Right lobe of liver (tissue), 6 donors: Measurements from ENCODE around the gene ARHGAP22. TPM values are rescaled to one million over a fixed set of nuclear protein-coding genes. Genes with fewer than 3 reads are reported as not detected.

ENCODE experiments used
- ATAC-seq, 4 donors: fragments of 200-7000 bp; cut with Tn5 transposase; one replicate each; pipeline ENCODE4 v1.9.1; 2020; ENCODE audit warnings: mild to moderate bottlenecking in 4 of 4, moderate library complexity in 4 of 4
- DNase-seq, 3 donors: peaks; one replicate each; pipeline ENCODE4 v3.0.0-alpha.2; 2020
- H3K27ac ChIP-seq, 3 donors: fragments of 200-600 bp; one replicate each; pipeline ENCODE4 v1.8.0; 2022
- H3K27me3 ChIP-seq, 2 donors: fragments of 200-600 bp; one replicate each; pipeline ENCODE4 v1.8.0; 2022
- H3K36me3 ChIP-seq, 4 donors: fragments of 200-600 bp; sonication (generic) in 1 of 4; one replicate each; pipeline versions ENCODE4 v1.5.1 to v1.8.0; 2017 to 2022; ENCODE audit warnings: control low read depth in 1 of 4
- H3K4me1 ChIP-seq, 4 donors: fragments of 200-600 bp; sonication (generic) in 1 of 4; one replicate each; pipeline versions ENCODE4 v1.5.1 to v1.8.0; 2017 to 2022; ENCODE audit warnings: control low read depth in 1 of 4
- H3K4me3 ChIP-seq, 3 donors: fragments of 200-600 bp; one replicate each; pipeline ENCODE4 v1.8.0; 2022
- H3K9me3 ChIP-seq, 4 donors: fragments of 200-600 bp; sonication (generic) in 1 of 4; one replicate each; pipeline versions ENCODE4 v1.5.1 to v1.8.0; 2017 to 2022; ENCODE audit warnings: control low read depth in 1 of 4
- CTCF ChIP-seq, 4 donors: fragments of 200-600 bp in 3 of 4; fragments of 450-650 bp in 1 of 4; IDR thresholded peaks; one replicate each; pipeline versions ENCODE4 v1.5.1 to v1.8.0; 2016 to 2022; ENCODE audit warnings: antibody characterized with exemption in 4 of 4, mild to moderate bottlenecking in 2 of 4
- POLR2A ChIP-seq: fragments of 450-650 bp; IDR thresholded peaks from one replicate; pipeline ENCODE4 v1.6.1; 2017; ENCODE audit warnings: antibody characterized with exemption, mild to moderate bottlenecking
- WGBS: methylation state at CpG from one replicate; pipeline ENCODE4 v1.1.6; 2018; ENCODE audit warnings: low coverage, low lambda C conversion rate; ENCODE audit not compliant: insufficient coverage; ENCODE audit errors: missing lambda C conversion rate; 5-methylcytosine and 5-hydroxymethylcytosine counted together
- intact Hi-C, 2 donors: fragments of 100-400 bp; cut with DNase I; formaldehyde crosslinking; loops; one replicate each; pipeline versions ENCODE4 v1.11.2 to v1.14.1; 2022
- total RNA-seq, 6 experiments: library from RNA; depleted of rRNA in 2 of 6; stranded (reverse); fragments of >200 nt in 2 of 6; fragmentation: NEBNext Ultra II Directional in 3 of 6; extraction: Animal tissue kit (Norgen Biotek cat#: 25700) in 3 of 6; gene quantifications; one replicate each; pipeline versions ENCODE4 v1.1.0 to v1.2.4, GENCODE V29; 2016 to 2023
- donor health status: DM: no; HTN: yes; CAD: no.
- donor health status: DM: no; HTN: no; CAD: no.
- donor health status: DM: no; HTN: no; CAD: no.
- donor health status: DM: no; HTN: yes; CAD: no.
- donor health status: DM: no; HTN: yes; CAD: no.

Gene ARHGAP22
- total RNA-seq, 6 experiments from 2014 or later, result 0.22 to 3.6 (median 0.64) TPM

- TF ChIP-seq CTCF (IDR thresholded peaks at IDR 0.05) (no peak), POLR2A (no peak)
- intact Hi-C loops, result no loop called here
- 60% methylated on average over 4 of the region's 4 CpGs for WGBS
- H3K4me3 ChIP-seq, result no peak overlapping the region
- ATAC-seq (no peak), DNase-seq (no peak)
- no peaks in the 10 kb centered on the region for H3K9me3 ChIP-seq
- H3K27ac ChIP-seq, result no peak overlapping the region
- H3K36me3 ChIP-seq, result no peaks in the 10 kb centered on the region
- H3K4me1 ChIP-seq, result no peaks in the 10 kb centered on the region
- H3K27me3 ChIP-seq, result no peaks in the 10 kb centered on the region
Measured at GRCh38 chr10:48638158-48638557, 33.3 kb upstream of the ARHGAP22 start.

GRCh38 chr10:48636901-48637300 lies 32.0 kb upstream of the ARHGAP22 start:
- DNase-seq (no peak), ATAC-seq (no peak)
- TF ChIP-seq CTCF (IDR thresholded peaks at IDR 0.05), result no peak
- TF ChIP-seq POLR2A, result no peak
- H3K36me3 ChIP-seq, result no peaks in the 10 kb centered on the region
- no peak overlapping the region for H3K27ac ChIP-seq
- H3K4me1 ChIP-seq, result no peaks in the 10 kb centered on the region
- no peaks in the 10 kb centered on the region for H3K9me3 ChIP-seq
- H3K4me3 ChIP-seq, result no peak overlapping the region
- WGBS, result 63% methylated on average over 3 of the region's 3 CpGs
- intact Hi-C loops, result no loop called here
- H3K27me3 ChIP-seq, result no peaks in the 10 kb centered on the region

- Histone ChIP-seq H3K27me3 (no peaks in the 10 kb centered on the region), H3K4me3 (no peak overlapping the region), H3K36me3 (no peaks in the 10 kb centered on the region), H3K9me3 (no peaks in the 10 kb centered on the region), H3K27ac (no peak overlapping the region), H3K4me1 (no peaks in the 10 kb centered on the region)
- DNase-seq, result no peak
- intact Hi-C loops, result no loop called here
- no peak for TF ChIP-seq CTCF (IDR thresholded peaks at IDR 0.05)
- no peak for TF ChIP-seq POLR2A
- no peak for ATAC-seq
- 11% methylated on average over 1 of the region's 3 CpGs for WGBS
Measured at GRCh38 chr10:48636231-48636630, 31.4 kb upstream of the ARHGAP22 start.

GRCh38 chr10:48634984-48635557 lies 30.2 kb upstream of the ARHGAP22 start:
- DNase-seq, result no peak
- Histone ChIP-seq H3K36me3 (no peaks in the 10 kb centered on the region), H3K27me3 (no peaks in the 10 kb centered on the region), H3K27ac (no peak overlapping the region), H3K4me3 (no peak overlapping the region), H3K4me1 (no peaks in the 10 kb centered on the region), H3K9me3 (no peaks in the 10 kb centered on the region)
- WGBS, result 42% methylated on average over 4 of the region's 8 CpGs
- no peak for ATAC-seq
- no peak for TF ChIP-seq POLR2A
- intact Hi-C loops, result no loop called here

GRCh38 chr10:48634198-48634983 lies 29.5 kb upstream of the ARHGAP22 start:
- ATAC-seq (peak; percentile 61 to 83 (median 74)), DNase-seq (no peak)
- H3K36me3 ChIP-seq, result no peaks in the 10 kb centered on the region
- H3K27me3 ChIP-seq, result no peaks in the 10 kb centered on the region
- no peak overlapping the region for H3K4me3 ChIP-seq
- no peak for TF ChIP-seq CTCF (IDR thresholded peaks at IDR 0.05)
- TF ChIP-seq POLR2A, result no peak
- WGBS, result 57% methylated on average over 3 of the region's 5 CpGs
- H3K27ac ChIP-seq, result no peak overlapping the region
- intact Hi-C loops, result no loop called here
- H3K9me3 ChIP-seq, result no peaks in the 10 kb centered on the region
- no peaks in the 10 kb centered on the region for H3K4me1 ChIP-seq
